ENCODE data around the gene SV2C. TPM values are rescaled to one million over a fixed set of nuclear protein-coding genes. Genes with fewer than 3 reads are reported as not detected.

SV2C gene
- total and polyA plus RNA-seq, 2 of the 13 experiments (the other 11 are each of a cell fraction or from before 2014, with no cell fraction given) = not detected

DNA sequence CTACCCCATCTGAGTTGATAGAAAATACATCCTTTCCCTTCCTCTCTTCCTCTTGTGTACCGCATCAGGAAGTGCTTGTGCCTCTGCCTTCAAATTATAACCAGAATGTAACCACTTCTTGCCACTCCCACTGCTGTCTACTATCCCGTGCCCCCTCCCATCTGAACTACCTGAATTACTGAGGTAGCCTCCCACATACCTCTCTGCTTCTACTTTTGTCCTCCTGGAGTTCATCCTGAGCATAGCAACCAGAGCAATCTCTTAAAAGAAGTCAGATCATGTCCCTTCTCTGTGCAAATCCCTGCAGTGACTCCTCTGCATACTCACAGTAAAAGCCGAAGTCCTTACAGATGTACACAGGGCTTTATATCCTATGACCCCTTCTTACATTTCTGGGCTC lies 23.0 kb downstream of the SV2C start (continued):
- no peak for TF ChIP-seq LBX2 (CRISPR knock-in tag; IDR thresholded peaks at IDR 0.05; ENCODE audit: borderline replicate concordance)
- TF ChIP-seq ZNF205 (CRISPR knock-in tag; IDR thresholded peaks at IDR 0.05) = no peak
- TF ChIP-seq SIX1 (CRISPR knock-in tag; IDR thresholded peaks at IDR 0.05; ENCODE audit: borderline replicate concordance) = no peak
- no peak for TF ChIP-seq ZBTB21 (CRISPR knock-in tag; IDR thresholded peaks at IDR 0.05)
- no peak for TF ChIP-seq REXO4 (CRISPR knock-in tag; IDR thresholded peaks at IDR 0.05; ENCODE audit: borderline replicate concordance)
- no peak for TF ChIP-seq CHCHD3 (CRISPR knock-in tag; IDR thresholded peaks at IDR 0.05)
- TF ChIP-seq PAX8 (CRISPR knock-in tag; IDR thresholded peaks at IDR 0.05; ENCODE audit: borderline replicate concordance) = no peak

GRCh38 chr5:76111477-76112174 lies 28.4 kb downstream of the SV2C start:
- no peaks in the 10 kb centered on the region for H3K36me3 ChIP-seq (replicated peaks in 1 of 2; ENCODE audit: control insufficient read depth in 1 of 2, insufficient read depth in 2 of 2, low read length in 2 of 2)
- in situ Hi-C loops (cut with HindIII; ENCODE audit: extremely low pct_ligation_motif_present, low pct_unique_long_range_greater_than_20kb) (no loop called here), intact Hi-C loops (cut with micrococcal nuclease; ENCODE audit: unreplicated experiment) (no loop called here)
- TF ChIP-seq, protein P1, sequence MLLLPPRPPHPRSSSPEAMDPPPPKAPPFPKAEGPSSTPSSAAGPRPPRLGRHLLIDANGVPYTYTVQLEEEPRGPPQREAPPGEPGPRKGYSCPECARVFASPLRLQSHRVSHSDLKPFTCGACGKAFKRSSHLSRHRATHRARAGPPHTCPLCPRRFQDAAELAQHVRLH (CRISPR knock-in tag; IDR thresholded peaks at IDR 0.05; ENCODE audit: borderline replicate concordance, low read depth) = no peak
- TF ChIP-seq MATR3 (CRISPR knock-in tag; IDR thresholded peaks at IDR 0.05) = no peak
- TF ChIP-seq REL (CRISPR knock-in tag; conservative IDR thresholded peaks at IDR 0.05) = no peak
- BruUV-seq (replicated peaks) = no TSS peak
- FAIRE-seq (no peak), DNase-seq (ENCODE audit: low spot score) (no peak), ATAC-seq (no peak)
- no peak overlapping the region for H3K4me2 ChIP-seq (ENCODE audit: low read depth, low read length)
- H3K79me2 ChIP-seq (ENCODE audit: insufficient read depth, low read length) = no peaks in the 10 kb centered on the region
- CTCF ChIA-PET (ENCODE audit: low intra/inter-chr PET ratio, low total read pairs) = no interaction called here
- H3K9ac ChIP-seq (ENCODE audit: insufficient read depth, low read depth, low read length) = no peak overlapping the region
- H3K27ac ChIP-seq (ENCODE audit: extremely low read length, insufficient read depth, low read length) = no peak overlapping the region
- POLR2A ChIA-PET = no interaction called here
- H3K4me1 ChIP-seq (ENCODE audit: insufficient read depth, low read length) = no peaks in the 10 kb centered on the region
- H4K20me1 ChIP-seq (ENCODE audit: insufficient read depth, low read length) = no peaks in the 10 kb centered on the region; the same call in 1 of the 2 replicates
- H3K27me3 ChIP-seq (ENCODE audit: control insufficient read depth in 1 of 2, insufficient read depth in 2 of 2, low read length in 2 of 2) = peaks cover 0 to 8% of the 10 kb centered on the region in 2 experiments; a peak in 2 of 5 replicates
- no peak overlapping the region for H2AFZ ChIP-seq (ENCODE audit: low read length)
- 6% methylated on average over 7 of the region's 7 CpGs for WGBS (ENCODE audit: low lambda C conversion rate)
- H3K4me3 ChIP-seq (replicated peaks in 1 of 3; ENCODE audit: insufficient read depth in 1 of 3, low read depth in 2 of 3, low read length in 3 of 3) = no peak overlapping the region
- no peaks in the 10 kb centered on the region for H3K9me3 ChIP-seq (ENCODE audit: low read length)
